Activated T-cell treated with anti-CD3 and anti-CD28 coated beads, Interleukin-2, amount 50 U/mL, for 24 hours (primary cell): ENCODE data around the gene HECTD1.
"Not testable (repeated sequence)": the region's sequence is repeated elsewhere in the genome, so short reads cannot be mapped to it uniquely, and the experiment has no call there.

Source experiments
- DNase-seq: peaks from one replicate; pipeline ENCODE4 v3.0.0-alpha.2; 2020
- H3K27ac Mint-ChIP-seq: 2 replicates; pipeline ENCODE4 v1.8.0; 2020; ENCODE audit warnings: mild to moderate bottlenecking, mixed read lengths
- H3K27me3 Mint-ChIP-seq: 2 replicates; pipeline ENCODE4 v1.8.0; 2020; ENCODE audit warnings: mixed read lengths
- H3K36me3 Mint-ChIP-seq: 2 replicates; pipeline ENCODE4 v1.8.0; 2020; ENCODE audit warnings: low read depth, mixed read lengths
- H3K4me1 Mint-ChIP-seq: 2 replicates; pipeline ENCODE4 v1.8.0; 2020; ENCODE audit warnings: low read depth, mixed read lengths
- H3K4me3 Mint-ChIP-seq: 2 replicates; pipeline ENCODE4 v1.8.0; 2020; ENCODE audit warnings: mild to moderate bottlenecking, moderate library complexity, mixed read lengths
- H3K9me3 Mint-ChIP-seq: 2 replicates; pipeline ENCODE4 v1.8.0; 2020; ENCODE audit warnings: mixed read lengths

Gene HECTD1

GRCh38 chr14:31086466-31086865 lies 121.1 kb downstream of the HECTD1 start:
- H3K4me1 Mint-ChIP-seq, H3K27me3 Mint-ChIP-seq, H3K9me3 Mint-ChIP-seq, DNase-seq, H3K27ac Mint-ChIP-seq, H3K4me3 Mint-ChIP-seq, H3K36me3 Mint-ChIP-seq: not testable (repeated sequence)

GRCh38 chr14:31085027-31085426 lies 122.6 kb downstream of the HECTD1 start:
- no peak overlapping the region for H3K4me3 Mint-ChIP-seq
- no peaks in the 10 kb centered on the region for H3K4me1 Mint-ChIP-seq
- no peaks in the 10 kb centered on the region for H3K9me3 Mint-ChIP-seq
- peaks cover 14% of the 10 kb centered on the region for H3K36me3 Mint-ChIP-seq
- H3K27me3 Mint-ChIP-seq, result no peaks in the 10 kb centered on the region
- DNase-seq, result no peak
- H3K27ac Mint-ChIP-seq, result no peak overlapping the region

- H3K27ac Mint-ChIP-seq, result no peak overlapping the region
- H3K4me3 Mint-ChIP-seq, result no peak overlapping the region
- no peaks in the 10 kb centered on the region for H3K4me1 Mint-ChIP-seq
- no peak for DNase-seq
- H3K9me3 Mint-ChIP-seq, result no peaks in the 10 kb centered on the region
- H3K36me3 Mint-ChIP-seq, result peaks cover 14% of the 10 kb centered on the region
- no peaks in the 10 kb centered on the region for H3K27me3 Mint-ChIP-seq
Observed at GRCh38 chr14:31084385-31084784, 123.2 kb downstream of the HECTD1 start.

GRCh38 chr14:31083781-31084180 lies 123.8 kb downstream of the HECTD1 start:
- DNase-seq, result no peak
- Mint-ChIP-seq H3K4me1 (no peaks in the 10 kb centered on the region), H3K27ac (no peak overlapping the region), H3K9me3 (no peaks in the 10 kb centered on the region), H3K4me3 (no peak overlapping the region), H3K36me3 (peaks cover 17% of the 10 kb centered on the region), H3K27me3 (no peaks in the 10 kb centered on the region)

- Mint-ChIP-seq H3K36me3 (peaks cover 22% of the 10 kb centered on the region), H3K27ac (no peak overlapping the region), H3K9me3 (no peaks in the 10 kb centered on the region), H3K4me3 (no peak overlapping the region), H3K27me3 (no peaks in the 10 kb centered on the region), H3K4me1 (no peaks in the 10 kb centered on the region)
- DNase-seq, result no peak
Observed at GRCh38 chr14:31080484-31080883, 127.1 kb downstream of the HECTD1 start.

- Mint-ChIP-seq H3K36me3 (peaks cover 26% of the 10 kb centered on the region), H3K27me3 (no peaks in the 10 kb centered on the region), H3K27ac (no peak overlapping the region), H3K4me3 (no peak overlapping the region), H3K9me3 (peaks cover 3% of the 10 kb centered on the region), H3K4me1 (no peaks in the 10 kb centered on the region)
- DNase-seq, result no peak
Observed at GRCh38 chr14:31080056-31080455, 127.5 kb downstream of the HECTD1 start.

GRCh38 chr14:31078766-31079165 lies 128.8 kb downstream of the HECTD1 start:
- H3K4me1 Mint-ChIP-seq, result no peaks in the 10 kb centered on the region
- no peak overlapping the region for H3K4me3 Mint-ChIP-seq
- DNase-seq, result no peak
- H3K36me3 Mint-ChIP-seq, result peaks cover 29% of the 10 kb centered on the region
- H3K27me3 Mint-ChIP-seq, result no peaks in the 10 kb centered on the region
- peaks cover 4% of the 10 kb centered on the region for H3K9me3 Mint-ChIP-seq
- H3K27ac Mint-ChIP-seq, result no peak overlapping the region

- no peaks in the 10 kb centered on the region for H3K27me3 Mint-ChIP-seq
- H3K4me3 Mint-ChIP-seq, result no peak overlapping the region
- peaks cover 38% of the 10 kb centered on the region for H3K36me3 Mint-ChIP-seq
- H3K9me3 Mint-ChIP-seq, result peaks cover 4% of the 10 kb centered on the region
- no peak overlapping the region for H3K27ac Mint-ChIP-seq
- no peak for DNase-seq
- H3K4me1 Mint-ChIP-seq, result no peaks in the 10 kb centered on the region
Observed at GRCh38 chr14:31075144-31075543, 132.4 kb downstream of the HECTD1 start.

- Mint-ChIP-seq H3K27ac (no peak overlapping the region), H3K4me3 (no peak overlapping the region), H3K9me3 (peaks cover 4% of the 10 kb centered on the region), H3K36me3 (peaks cover 54% of the 10 kb centered on the region), H3K27me3 (no peaks in the 10 kb centered on the region), H3K4me1 (peaks cover 3% of the 10 kb centered on the region)
- no peak for DNase-seq
Observed at GRCh38 chr14:31071151-31071550, 136.4 kb downstream of the HECTD1 start.

GRCh38 chr14:31070431-31070830 lies 137.2 kb downstream of the HECTD1 start:
- no peak overlapping the region for H3K4me3 Mint-ChIP-seq
- H3K27me3 Mint-ChIP-seq, result no peaks in the 10 kb centered on the region
- DNase-seq, result no peak
- H3K4me1 Mint-ChIP-seq, result peaks cover 3% of the 10 kb centered on the region
- no peak overlapping the region for H3K27ac Mint-ChIP-seq
- H3K9me3 Mint-ChIP-seq, result peaks cover 4% of the 10 kb centered on the region
- H3K36me3 Mint-ChIP-seq, result peaks cover 51% of the 10 kb centered on the region

- Mint-ChIP-seq H3K27me3 (no peaks in the 10 kb centered on the region), H3K27ac (no peak overlapping the region), H3K4me3 (no peak overlapping the region), H3K4me1 (peaks cover 3% of the 10 kb centered on the region), H3K9me3 (no peaks in the 10 kb centered on the region), H3K36me3 (peaks cover 43% of the 10 kb centered on the region)
- no peak for DNase-seq
Observed at GRCh38 chr14:31069343-31069742, 138.2 kb downstream of the HECTD1 start.

GRCh38 chr14:31068235-31068634 lies 139.4 kb downstream of the HECTD1 start:
- Mint-ChIP-seq H3K4me1 (peaks cover 3% of the 10 kb centered on the region), H3K27me3 (no peaks in the 10 kb centered on the region), H3K4me3 (no peak overlapping the region), H3K27ac (peak overlapping the region; percentile 29), H3K9me3 (no peaks in the 10 kb centered on the region), H3K36me3 (peaks cover 41% of the 10 kb centered on the region)
- DNase-seq, result no peak

GRCh38 chr14:31062908-31063307 lies 144.7 kb downstream of the HECTD1 start:
- not testable (repeated sequence) for H3K4me1 Mint-ChIP-seq, H3K27ac Mint-ChIP-seq, H3K9me3 Mint-ChIP-seq, H3K4me3 Mint-ChIP-seq, H3K27me3 Mint-ChIP-seq, H3K36me3 Mint-ChIP-seq, DNase-seq

- Mint-ChIP-seq H3K36me3 (no peaks in the 10 kb centered on the region), H3K27me3 (no peaks in the 10 kb centered on the region), H3K27ac (no peak overlapping the region), H3K4me3 (no peak overlapping the region), H3K4me1 (peaks cover 9% of the 10 kb centered on the region), H3K9me3 (no peaks in the 10 kb centered on the region)
- DNase-seq, result no peak
Observed at GRCh38 chr14:31060253-31060875, 147.2 kb downstream of the HECTD1 start.

- Mint-ChIP-seq H3K27me3 (no peaks in the 10 kb centered on the region), H3K4me1 (peaks cover 9% of the 10 kb centered on the region), H3K27ac (no peak overlapping the region), H3K4me3 (no peak overlapping the region), H3K36me3 (no peaks in the 10 kb centered on the region), H3K9me3 (no peaks in the 10 kb centered on the region)
- no peak for DNase-seq
Observed at GRCh38 chr14:31059152-31059924, 148.3 kb downstream of the HECTD1 start.
